T-cell (primary cell): ENCODE measurements around the gene CC2D2A. TPM values are rescaled to one million over a fixed set of nuclear protein-coding genes. Genes with fewer than 3 reads are reported as not detected.

ENCODE experiments used
- ATAC-seq, 4 experiments: fragments of 200-7000 bp in 3 of 4; fragments of 150-1000 bp in 1 of 4; cut with Tn5 transposase; replicated peaks in 1 of 4; 1 replicate in 3 of 4; 2 replicates in 1 of 4; pipeline ENCODE4 v1.10.0; 2021; ENCODE audit warnings: moderate library complexity in 3 of 4, mild to moderate bottlenecking in 2 of 4, moderate number of reproducible peaks in 1 of 4
- CTCF ChIA-PET, 2 donors: fragments of 300-600 bp; sonication (Branson Sonifier 250); formaldehyde crosslinking; loops; one replicate each; lab custom pipeline; 2022; ENCODE audit warnings: antibody characterized with exemption in 2 of 2; lab: Charles Lee
- POLR2A ChIA-PET, 2 donors: fragments of 300-600 bp; sonication (Branson Sonifier 250); formaldehyde crosslinking; loops; one replicate each; lab custom pipeline; 2022; ENCODE audit warnings: antibody characterized with exemption in 2 of 2; lab: Charles Lee
- DNase-seq, 35 experiments: peaks; one replicate each; pipeline versions ENCODE4 v3.0.0 to v3.0.0-alpha.2; 2013 to 2023
- H3K27ac ChIP-seq: one replicate; pipeline ENCODE4 v1.5.1; 2013; ENCODE audit warnings: low read length
- H3K27me3 ChIP-seq, 2 experiments: replicated peaks in 1 of 2; 1 replicate in 1 of 2; 2 replicates in 1 of 2; pipeline versions ENCODE4 v1.6.1 to v1.7.0; 2013; ENCODE audit warnings: low read length in 1 of 2, mixed read lengths in 1 of 2; ENCODE audit not compliant: control insufficient read depth in 2 of 2, insufficient read depth in 2 of 2; ENCODE audit errors: extremely low read depth in 1 of 2
- H3K36me3 ChIP-seq, 2 donors: 1 replicate in 1 of 2; 2 replicates in 1 of 2; pipeline versions ENCODE4 v1.6.1 to v1.7.0; 2013; ENCODE audit warnings: low read length in 1 of 2; ENCODE audit not compliant: control insufficient read depth in 2 of 2, insufficient read depth in 1 of 2; ENCODE audit errors: extremely low read depth in 1 of 2
- H3K4me1 ChIP-seq, 2 experiments: 1 replicate in 1 of 2; 2 replicates in 1 of 2; pipeline versions ENCODE4 v1.6.1 to v1.7.0; 2013; ENCODE audit warnings: low read length in 2 of 2, mixed read lengths in 1 of 2; ENCODE audit not compliant: insufficient read depth in 2 of 2, control insufficient read depth in 1 of 2; ENCODE audit errors: extremely low read depth in 1 of 2
- H3K4me3 ChIP-seq, 2 donors: 1 replicate in 1 of 2; 2 replicates in 1 of 2; pipeline versions ENCODE4 v1.5.1 to v1.7.0; 2013; ENCODE audit warnings: mild to moderate bottlenecking in 2 of 2, low read length in 1 of 2, moderate library complexity in 1 of 2; ENCODE audit not compliant: control insufficient read depth in 1 of 2; ENCODE audit errors: extremely low read depth in 1 of 2
- H3K9me3 ChIP-seq: 2 replicates; pipeline ENCODE4 v1.7.0; 2013
- H3K27ac Mint-ChIP-seq, 2 donors: one replicate each; pipeline ENCODE4 v1.8.0; 2020 to 2021; ENCODE audit warnings: mild to moderate bottlenecking in 2 of 2, mixed read lengths in 2 of 2
- H3K27me3 Mint-ChIP-seq, 2 donors: one replicate each; pipeline ENCODE4 v1.8.0; 2021 to 2022; ENCODE audit warnings: mixed read lengths in 2 of 2
- H3K36me3 Mint-ChIP-seq: one replicate; pipeline ENCODE4 v1.8.0; 2021; ENCODE audit warnings: mixed read lengths
- H3K4me1 Mint-ChIP-seq, 3 donors: one replicate each; pipeline ENCODE4 v1.8.0; 2020 to 2022; ENCODE audit warnings: mixed read lengths in 3 of 3, mild to moderate bottlenecking in 1 of 3
- H3K4me3 Mint-ChIP-seq, 3 donors: one replicate each; pipeline ENCODE4 v1.8.0; 2020 to 2022; ENCODE audit warnings: mild to moderate bottlenecking in 3 of 3, mixed read lengths in 3 of 3, moderate library complexity in 3 of 3
- H3K9me3 Mint-ChIP-seq, 3 donors: one replicate each; pipeline ENCODE4 v1.8.0; 2020 to 2022; ENCODE audit warnings: mixed read lengths in 3 of 3
- WGBS: methylation state at CpG from one replicate; pipeline ENCODE4 v1.1.5; 2013; ENCODE audit warnings: missing lambda C conversion rate; ENCODE audit not compliant: insufficient coverage; 5-methylcytosine and 5-hydroxymethylcytosine counted together
- total RNA-seq, 35 experiments: library from RNA in 6 of 35; stranded (reverse) in 6 of 35; fragments of 120-200 nt in 1 of 35; gene quantifications; one replicate each; pipeline versions ENCODE4 v1.2.1 to v1.2.4 and lab custom pipeline; 2013 to 2026

Gene CC2D2A
- total RNA-seq, 5 donors from 2014 or later (not counting 1 experiment from before 2014, with no cell fraction given): 0.16 to 1.1 (median 0.40) TPM

DNA sequence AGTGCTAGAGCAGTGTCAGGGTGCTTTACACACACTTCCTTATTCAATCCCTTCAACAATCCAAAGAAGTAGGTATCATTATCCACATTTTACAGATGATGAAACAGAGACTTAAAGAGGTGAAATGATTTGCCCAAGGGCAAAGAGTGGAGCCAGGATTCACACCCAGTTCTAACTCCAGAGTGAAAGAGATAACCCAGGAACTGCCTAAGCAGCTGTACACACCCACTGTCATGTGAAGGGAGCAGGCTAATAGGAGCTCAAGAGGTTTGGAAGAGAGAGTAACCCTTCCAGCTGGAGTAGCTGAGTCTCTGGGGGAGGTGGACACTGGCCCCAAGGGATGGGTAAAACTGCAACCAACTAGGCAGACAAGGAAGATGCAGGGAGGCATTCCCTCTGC, 92.9 kb downstream of the CC2D2A start:
- Histone ChIP-seq H3K27me3 (no peaks in the 10 kb centered on the region), H3K27ac (no peak overlapping the region), H3K4me1 (no peaks in the 10 kb centered on the region), H3K4me3 (no peak overlapping the region), H3K36me3 (peaks cover 2 to 3% of the 10 kb centered on the region in 2 donors), H3K9me3 (no peaks in the 10 kb centered on the region)
- ChIA-PET CTCF (no interaction called here), POLR2A (no interaction called here)
- Mint-ChIP-seq H3K27me3 (no peaks in the 10 kb centered on the region), H3K27ac (no peak overlapping the region), H3K36me3 (peaks cover 37% of the 10 kb centered on the region), H3K4me3 (no peak overlapping the region), H3K4me1 (peaks cover 0 to 2% (median 0%) of the 10 kb centered on the region in 3 donors), H3K9me3 (no peaks in the 10 kb centered on the region)
- no peak for ATAC-seq
- no peak for DNase-seq

DNA sequence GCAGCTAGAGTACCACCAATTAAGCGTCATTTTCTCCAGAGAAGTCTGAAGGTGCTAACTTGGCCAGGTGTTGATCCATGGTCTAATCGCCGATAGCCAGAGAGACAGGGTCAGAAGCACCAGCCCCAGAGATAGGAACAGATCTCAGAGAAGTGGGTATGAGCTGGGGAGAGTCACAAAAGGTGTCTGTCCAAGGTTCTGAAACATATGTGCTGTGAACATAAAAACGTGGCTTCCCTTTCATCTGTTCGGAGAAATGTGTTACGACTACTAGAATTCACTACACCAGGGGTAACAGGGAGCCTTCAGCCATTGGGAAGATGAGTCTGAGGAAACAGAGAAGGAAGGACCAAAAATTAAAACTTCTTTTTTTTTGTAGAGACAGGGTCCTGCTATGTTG, 94.2 kb downstream of the CC2D2A start:
- POLR2A ChIA-PET: interaction anchor here in 1 of 2 donors (0.6 kb wide), 1 partner anchor 249 kb away, joined by 3 read pairs; no protein-coding TSS in a partner anchor
- Mint-ChIP-seq H3K36me3 (peaks cover 49% of the 10 kb centered on the region), H3K4me3 (no peak overlapping the region), H3K9me3 (no peaks in the 10 kb centered on the region), H3K27me3 (no peaks in the 10 kb centered on the region), H3K27ac (no peak overlapping the region), H3K4me1 (peaks cover 0 to 2% (median 0%) of the 10 kb centered on the region in 3 donors)
- Histone ChIP-seq H3K4me3 (no peak overlapping the region), H3K27ac (no peak overlapping the region), H3K4me1 (no peaks in the 10 kb centered on the region), H3K36me3 (peaks cover 2 to 3% of the 10 kb centered on the region in 2 donors), H3K9me3 (no peaks in the 10 kb centered on the region), H3K27me3 (no peaks in the 10 kb centered on the region)
- DNase-seq (no peak), ATAC-seq (no peak)
- 100% methylated on average over 3 of the region's 6 CpGs for WGBS
- CTCF ChIA-PET: no interaction called here

DNA sequence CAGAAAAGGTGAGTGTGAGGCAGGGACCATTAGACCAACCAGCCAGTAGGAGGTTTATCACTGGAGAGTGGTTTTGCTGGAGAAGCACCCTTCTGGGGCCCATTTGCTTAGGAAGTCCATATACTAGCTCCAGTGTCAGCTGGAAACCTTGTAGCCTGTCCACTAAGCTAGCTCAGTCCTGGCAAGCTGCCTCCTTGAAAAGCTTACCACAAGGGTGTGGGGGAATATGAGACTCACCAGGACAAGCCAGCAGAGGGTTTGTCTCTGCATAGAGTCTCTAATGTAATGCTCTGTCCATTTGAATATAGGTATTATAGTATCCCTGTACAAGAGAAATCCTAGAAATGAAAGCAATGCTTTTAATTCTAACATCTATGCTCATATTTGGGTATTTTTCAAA, 99.1 kb downstream of the CC2D2A start:
- H3K36me3 ChIP-seq: peaks cover 0 to 3% of the 10 kb centered on the region in 2 donors
- no peaks in the 10 kb centered on the region for H3K9me3 Mint-ChIP-seq
- peaks cover 46% of the 10 kb centered on the region for H3K36me3 Mint-ChIP-seq

DNA sequence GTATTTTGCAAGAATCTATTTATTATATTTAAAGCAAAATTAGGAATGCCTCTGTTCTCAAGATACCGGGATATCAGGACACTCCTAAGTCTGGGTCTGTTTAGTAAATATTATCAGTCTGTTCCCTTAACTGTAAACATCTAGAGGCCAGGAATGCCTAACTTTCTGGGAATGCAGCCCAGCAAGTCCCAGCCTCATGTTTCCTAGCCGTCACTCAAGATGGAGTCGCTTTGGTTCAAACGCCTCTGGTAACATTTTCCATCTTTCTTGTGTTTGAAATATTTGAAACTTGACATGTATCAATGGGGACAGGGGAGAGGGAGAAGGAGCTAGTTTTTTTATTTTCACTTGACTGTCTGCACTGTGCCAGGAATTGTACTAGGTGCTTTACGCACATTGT, 100.1 kb downstream of the CC2D2A start:
- Histone ChIP-seq H3K27ac (no peak overlapping the region), H3K36me3 (peaks cover 0 to 3% of the 10 kb centered on the region in 2 donors), H3K9me3 (no peaks in the 10 kb centered on the region), H3K4me3 (no peak overlapping the region), H3K27me3 (no peaks in the 10 kb centered on the region), H3K4me1 (no peaks in the 10 kb centered on the region)
- H3K27me3 Mint-ChIP-seq: no peaks in the 10 kb centered on the region
- H3K4me3 Mint-ChIP-seq: no peak overlapping the region
- ChIA-PET POLR2A (no interaction called here), CTCF (no interaction called here)
- H3K4me1 Mint-ChIP-seq: no peaks in the 10 kb centered on the region
- peaks cover 44% of the 10 kb centered on the region for H3K36me3 Mint-ChIP-seq
- H3K9me3 Mint-ChIP-seq: no peaks in the 10 kb centered on the region
- no peak overlapping the region for H3K27ac Mint-ChIP-seq
- no peak for ATAC-seq
- no peak for DNase-seq
- WGBS: 88% methylated on average over 3 of the region's 5 CpGs

More for the DNA sequence above, 99.1 kb downstream of the CC2D2A start:
- Histone ChIP-seq H3K27ac (no peak overlapping the region), H3K4me3 (no peak overlapping the region), H3K4me1 (no peaks in the 10 kb centered on the region), H3K9me3 (no peaks in the 10 kb centered on the region), H3K27me3 (no peaks in the 10 kb centered on the region)
- H3K4me3 Mint-ChIP-seq: no peak overlapping the region
- no peaks in the 10 kb centered on the region for H3K4me1 Mint-ChIP-seq
- ChIA-PET CTCF (no interaction called here), POLR2A (no interaction called here)
- DNase-seq: no peak
- ATAC-seq: no peak
- H3K27ac Mint-ChIP-seq: no peak overlapping the region
- H3K27me3 Mint-ChIP-seq: no peaks in the 10 kb centered on the region

DNA sequence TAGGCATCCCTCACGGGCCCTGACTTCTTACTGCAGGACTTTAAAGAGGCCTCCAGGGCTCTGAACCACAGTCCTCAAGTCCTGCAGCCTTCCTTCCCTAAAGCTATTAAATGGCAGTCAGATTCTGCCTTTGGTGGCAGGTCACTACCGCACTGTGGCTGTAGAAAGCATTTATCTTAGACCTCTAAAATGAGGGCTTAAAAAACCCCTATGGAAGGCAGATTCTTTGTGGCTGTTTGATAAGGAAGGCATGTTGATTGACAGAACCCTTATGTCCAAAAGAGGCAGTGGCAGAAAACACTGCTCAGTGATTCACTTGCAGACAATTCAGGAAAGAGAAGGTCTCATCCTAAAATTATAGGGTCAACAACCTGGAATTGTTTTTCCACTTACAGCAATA, 106.3 kb downstream of the CC2D2A start:
- ChIA-PET CTCF (no interaction called here), POLR2A (no interaction called here)
- Histone ChIP-seq H3K4me1 (no peaks in the 10 kb centered on the region), H3K9me3 (no peaks in the 10 kb centered on the region), H3K36me3 (no peaks in the 10 kb centered on the region), H3K27ac (no peak overlapping the region), H3K4me3 (no peak overlapping the region), H3K27me3 (no peaks in the 10 kb centered on the region)
- ATAC-seq (no peak), DNase-seq (no peak)
- no peak overlapping the region for H3K4me3 Mint-ChIP-seq
- no peak overlapping the region for H3K27ac Mint-ChIP-seq
- H3K27me3 Mint-ChIP-seq: no peaks in the 10 kb centered on the region
- 100% methylated on average over 2 of the region's 2 CpGs for WGBS
- no peaks in the 10 kb centered on the region for H3K4me1 Mint-ChIP-seq
- peaks cover 4% of the 10 kb centered on the region for H3K36me3 Mint-ChIP-seq
- H3K9me3 Mint-ChIP-seq: no peaks in the 10 kb centered on the region

DNA sequence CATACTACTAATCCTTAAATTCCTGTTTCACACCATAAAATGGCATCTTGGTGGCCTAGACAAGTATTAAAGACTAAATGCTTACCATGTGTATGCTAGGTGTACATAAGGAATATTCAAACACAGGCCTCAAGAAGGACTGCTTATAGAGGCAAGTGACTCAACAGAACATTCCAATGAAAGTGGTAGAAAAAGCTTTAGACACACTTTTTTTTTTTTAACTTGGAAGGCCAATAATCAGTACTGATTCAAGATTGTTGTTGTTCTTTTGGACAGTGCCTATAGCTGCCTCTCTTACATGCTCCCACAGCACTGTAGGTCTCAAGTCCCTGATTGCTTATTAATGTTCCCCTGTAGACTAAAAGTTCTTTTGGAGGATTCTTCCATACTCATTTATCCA, 107.8 kb downstream of the CC2D2A start:
- Histone ChIP-seq H3K36me3 (no peaks in the 10 kb centered on the region), H3K4me3 (no peak overlapping the region), H3K27ac (no peak overlapping the region), H3K27me3 (no peaks in the 10 kb centered on the region), H3K4me1 (no peaks in the 10 kb centered on the region), H3K9me3 (no peaks in the 10 kb centered on the region)
- ATAC-seq (no peak), DNase-seq (no peak)
- Mint-ChIP-seq H3K9me3 (no peaks in the 10 kb centered on the region), H3K27me3 (no peaks in the 10 kb centered on the region), H3K27ac (no peak overlapping the region), H3K4me1 (no peaks in the 10 kb centered on the region), H3K36me3 (peaks cover 4% of the 10 kb centered on the region), H3K4me3 (no peak overlapping the region)
- CTCF ChIA-PET: no interaction called here
- POLR2A ChIA-PET: no interaction called here

DNA sequence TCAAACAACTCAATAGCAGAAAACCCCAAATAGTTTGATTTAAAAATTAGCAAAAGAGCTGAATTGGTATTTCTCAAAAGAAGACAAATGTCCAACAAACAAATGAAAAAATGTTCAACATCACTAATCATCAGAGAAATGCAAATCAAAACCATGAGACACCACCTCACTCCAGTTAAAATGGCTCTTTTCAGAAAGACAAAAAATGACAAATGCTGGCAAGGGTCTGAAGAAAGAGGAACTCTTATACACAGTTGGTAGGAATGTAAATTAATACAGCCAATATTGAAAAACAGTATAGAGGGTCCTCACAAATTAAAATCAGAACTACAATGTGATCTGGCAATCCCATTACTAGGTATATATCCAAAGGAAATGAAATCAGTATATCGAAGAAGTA, 115.1 kb downstream of the CC2D2A start:
- CTCF ChIA-PET: no interaction called here

More for the DNA sequence above, 115.1 kb downstream of the CC2D2A start:
- Histone ChIP-seq H3K9me3 (no peaks in the 10 kb centered on the region), H3K36me3 (no peaks in the 10 kb centered on the region), H3K4me1 (no peaks in the 10 kb centered on the region), H3K4me3 (no peak overlapping the region), H3K27me3 (no peaks in the 10 kb centered on the region), H3K27ac (no peak overlapping the region)
- DNase-seq: no peak
- Mint-ChIP-seq H3K9me3 (no peaks in the 10 kb centered on the region), H3K27me3 (no peaks in the 10 kb centered on the region), H3K4me3 (no peak overlapping the region), H3K36me3 (peaks cover 10% of the 10 kb centered on the region), H3K4me1 (no peaks in the 10 kb centered on the region), H3K27ac (no peak overlapping the region)
- POLR2A ChIA-PET: no interaction called here
- no peak for ATAC-seq
- no CpG with 5 or more reads among the region's 1 CpG for WGBS
